Lower leg skin (tissue), 3 donors: ENCODE results near the gene GCAT.
"Not testable (repeated sequence)": the region's sequence is repeated elsewhere in the genome, so short reads cannot be mapped to it uniquely, and the experiment has no call there.

Experiments used
- POLR2A ChIP-seq, 2 donors: fragments of 450-650 bp; IDR thresholded peaks; one replicate each; pipeline ENCODE4 v1.6.1; 2016 to 2017; ENCODE audit warnings: antibody characterized with exemption in 2 of 2, mild to moderate bottlenecking in 1 of 2, moderate library complexity in 1 of 2
- TF ChIP-seq, protein P1 (sequence below), 3 donors: fragments of 450-650 bp; IDR thresholded peaks; one replicate each; pipeline ENCODE4 v1.5.1; 2016; ENCODE audit warnings: antibody characterized with exemption in 3 of 3, mild to moderate bottlenecking in 3 of 3, moderate library complexity in 2 of 3

DNA sequence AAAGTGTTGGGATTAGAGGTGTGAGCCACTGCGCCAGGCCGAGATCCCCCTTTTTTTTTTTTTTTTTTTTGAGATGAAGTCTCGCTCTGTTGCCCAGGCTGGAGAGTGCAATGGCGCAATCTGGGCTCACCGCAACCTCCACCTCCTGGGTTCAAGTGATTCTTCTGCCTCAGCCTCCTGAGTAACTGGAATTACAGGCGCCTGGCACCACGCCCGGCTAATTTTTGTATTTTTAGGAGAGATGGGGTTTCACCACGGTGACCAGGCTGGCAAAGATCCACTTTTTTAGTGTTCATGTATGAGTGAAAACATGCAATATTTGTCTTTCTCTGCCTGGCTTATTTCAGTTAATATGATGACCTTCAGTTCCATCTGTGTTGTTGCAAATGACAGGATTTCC, 7.8 kb upstream of the GCAT start:
- TF ChIP-seq, protein P1, sequence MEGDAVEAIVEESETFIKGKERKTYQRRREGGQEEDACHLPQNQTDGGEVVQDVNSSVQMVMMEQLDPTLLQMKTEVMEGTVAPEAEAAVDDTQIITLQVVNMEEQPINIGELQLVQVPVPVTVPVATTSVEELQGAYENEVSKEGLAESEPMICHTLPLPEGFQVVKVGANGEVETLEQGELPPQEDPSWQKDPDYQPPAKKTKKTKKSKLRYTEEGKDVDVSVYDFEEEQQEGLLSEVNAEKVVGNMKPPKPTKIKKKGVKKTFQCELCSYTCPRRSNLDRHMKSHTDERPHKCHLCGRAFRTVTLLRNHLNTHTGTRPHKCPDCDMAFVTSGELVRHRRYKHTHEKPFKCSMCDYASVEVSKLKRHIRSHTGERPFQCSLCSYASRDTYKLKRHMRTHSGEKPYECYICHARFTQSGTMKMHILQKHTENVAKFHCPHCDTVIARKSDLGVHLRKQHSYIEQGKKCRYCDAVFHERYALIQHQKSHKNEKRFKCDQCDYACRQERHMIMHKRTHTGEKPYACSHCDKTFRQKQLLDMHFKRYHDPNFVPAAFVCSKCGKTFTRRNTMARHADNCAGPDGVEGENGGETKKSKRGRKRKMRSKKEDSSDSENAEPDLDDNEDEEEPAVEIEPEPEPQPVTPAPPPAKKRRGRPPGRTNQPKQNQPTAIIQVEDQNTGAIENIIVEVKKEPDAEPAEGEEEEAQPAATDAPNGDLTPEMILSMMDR (IDR thresholded peaks at IDR 0.05): not testable (repeated sequence)
- TF ChIP-seq POLR2A (IDR thresholded peaks at IDR 0.05): not testable (repeated sequence)
